NCI-H2171 treated with DMSO at 0.1 percent for 48 hours (cell line): ENCODE measurements around the gene MAGEH1.
"Not testable (repeated sequence)": the region's sequence is repeated elsewhere in the genome, so short reads cannot be mapped to it uniquely, and the experiment has no call there.

Source experiments
- DNase-seq: peaks from one replicate; lab custom pipeline; 2025; lab: John Stamatoyannopoulos, UW

The MAGEH1 gene, protein sequence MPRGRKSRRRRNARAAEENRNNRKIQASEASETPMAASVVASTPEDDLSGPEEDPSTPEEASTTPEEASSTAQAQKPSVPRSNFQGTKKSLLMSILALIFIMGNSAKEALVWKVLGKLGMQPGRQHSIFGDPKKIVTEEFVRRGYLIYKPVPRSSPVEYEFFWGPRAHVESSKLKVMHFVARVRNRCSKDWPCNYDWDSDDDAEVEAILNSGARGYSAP

DNA sequence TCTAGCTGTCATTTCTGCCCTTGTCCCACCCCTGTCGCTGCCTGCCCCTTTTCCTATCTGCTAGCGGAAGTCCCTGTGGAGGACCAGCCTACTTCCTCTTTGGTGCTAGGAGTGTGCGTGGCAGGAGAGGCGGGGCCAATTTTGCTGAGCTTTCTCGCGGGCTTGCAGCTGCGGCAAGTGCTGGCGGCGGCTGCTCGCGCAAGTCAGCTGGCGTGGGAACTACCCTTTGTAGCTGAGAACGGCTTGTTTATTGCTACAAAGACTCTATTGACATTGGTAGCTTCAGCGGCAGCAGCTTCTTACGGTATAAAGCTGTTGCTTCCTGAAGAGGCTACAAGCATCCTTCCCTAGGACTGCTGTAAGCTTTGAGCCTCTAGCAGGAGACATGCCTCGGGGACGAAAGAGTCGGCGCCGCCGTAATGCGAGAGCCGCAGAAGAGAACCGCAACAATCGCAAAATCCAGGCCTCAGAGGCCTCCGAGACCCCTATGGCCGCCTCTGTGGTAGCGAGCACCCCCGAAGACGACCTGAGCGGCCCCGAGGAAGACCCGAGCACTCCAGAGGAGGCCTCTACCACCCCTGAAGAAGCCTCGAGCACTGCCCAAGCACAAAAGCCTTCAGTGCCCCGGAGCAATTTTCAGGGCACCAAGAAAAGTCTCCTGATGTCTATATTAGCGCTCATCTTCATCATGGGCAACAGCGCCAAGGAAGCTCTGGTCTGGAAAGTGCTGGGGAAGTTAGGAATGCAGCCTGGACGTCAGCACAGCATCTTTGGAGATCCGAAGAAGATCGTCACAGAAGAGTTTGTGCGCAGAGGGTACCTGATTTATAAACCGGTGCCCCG is at the start of gene MAGEH1:
Gene MAGEH1, plus strand, starts transcription at position 138 of the 843 bp plus-strand sequence. Its CDS starts 248 bp downstream, at position 386.
- peak; percentile 70 for DNase-seq

DNA sequence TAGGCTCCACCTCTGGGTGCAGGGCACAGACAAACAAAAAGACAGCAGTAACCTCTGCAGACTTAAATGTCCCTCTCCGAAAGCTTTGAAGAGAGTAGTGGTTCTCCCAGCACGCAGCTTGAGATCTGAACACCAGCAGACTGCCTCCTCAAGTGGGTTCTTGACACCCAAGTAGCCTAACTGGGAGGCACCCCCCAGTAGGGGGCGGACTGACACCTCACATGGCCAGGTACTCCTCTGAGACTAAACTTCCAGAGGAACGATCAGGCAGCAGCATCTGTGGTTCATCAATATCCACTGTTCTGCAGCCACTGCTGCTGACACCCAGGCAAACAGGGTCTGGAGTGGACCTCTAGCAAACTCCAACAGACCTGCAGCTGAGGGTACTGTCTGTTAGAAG is 24.8 kb upstream of the MAGEH1 start:
- DNase-seq: not testable (repeated sequence)

DNA sequence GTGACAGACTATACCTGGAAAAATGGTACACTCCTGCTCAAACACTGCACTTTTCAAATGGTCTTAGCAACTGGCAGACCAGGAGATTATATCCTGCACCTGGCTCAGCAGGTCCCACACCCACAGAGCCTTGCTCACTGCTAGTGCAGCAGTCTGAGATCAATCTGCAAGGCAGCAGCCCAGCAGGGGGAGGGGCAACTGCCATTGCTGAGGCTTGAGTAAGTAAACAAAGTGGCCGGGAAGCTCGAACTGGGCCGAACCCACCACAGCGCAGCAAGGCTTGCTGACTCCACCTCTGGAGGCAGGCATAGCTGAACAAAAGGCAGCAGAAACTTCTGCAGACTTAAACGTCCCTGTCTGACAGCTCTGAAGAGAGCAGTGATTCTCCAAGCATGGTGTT is 8.5 kb upstream of the MAGEH1 start:
- DNase-seq: not testable (repeated sequence)

- no peak for DNase-seq
These were observed 1.7 kb upstream of the MAGEH1 start for GRCh38 chrX:55450259-55450658.

GRCh38 chrX:55451141-55451540 is 786 bp upstream of the MAGEH1 start:
- DNase-seq: no peak

GRCh38 chrX:55451626-55451989 is 319 bp upstream of the MAGEH1 start:
- no peak for DNase-seq

GRCh38 chrX:55452833-55453124 is 852 bp downstream of the MAGEH1 start:
- DNase-seq: no peak

- DNase-seq: not testable (repeated sequence)
These were observed 3.8 kb downstream of the MAGEH1 start for GRCh38 chrX:55455708-55456107.

DNA sequence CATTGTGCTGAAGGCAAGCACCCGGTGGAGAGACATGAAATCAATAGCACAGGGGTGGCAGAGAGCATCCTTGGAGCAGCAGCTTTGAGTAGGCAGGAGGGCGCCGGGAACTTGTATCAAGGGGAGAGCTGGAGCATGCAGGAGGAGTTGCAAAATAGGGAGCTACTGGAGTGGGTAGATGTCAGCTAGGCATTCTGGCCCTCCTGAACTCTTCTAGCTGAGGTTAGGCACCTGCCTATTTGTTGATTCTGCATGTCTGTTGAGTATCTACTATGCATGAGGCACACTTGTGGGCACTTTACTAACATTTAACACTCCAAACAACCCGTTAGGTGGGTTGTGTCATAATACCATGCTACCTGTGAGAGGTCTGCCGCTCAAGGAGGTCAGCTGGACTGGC is 7.5 kb downstream of the MAGEH1 start:
- not testable (repeated sequence) for DNase-seq

- not testable (repeated sequence) for DNase-seq
These were observed 8.0 kb downstream of the MAGEH1 start for GRCh38 chrX:55459926-55460325.

DNA sequence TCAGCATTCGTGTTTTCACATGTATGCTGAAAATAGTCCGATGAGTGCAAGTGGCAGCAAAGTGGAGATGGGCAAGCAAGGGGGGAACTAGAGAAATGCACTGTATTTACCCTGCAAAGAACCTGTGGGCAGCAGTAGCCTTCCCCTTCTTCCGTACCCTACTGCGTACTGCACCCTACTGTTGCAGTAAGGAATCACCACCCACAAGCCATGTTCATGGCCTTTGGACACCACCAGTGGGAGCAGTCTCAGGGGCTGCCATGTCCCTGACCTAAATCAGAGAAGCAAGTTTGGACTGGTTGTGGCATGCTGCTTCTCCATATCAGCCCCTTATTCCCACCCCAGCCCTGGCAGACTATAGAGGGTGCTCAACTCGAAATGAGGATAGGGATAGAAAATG is 12.1 kb downstream of the MAGEH1 start:
- not testable (repeated sequence) for DNase-seq

DNA sequence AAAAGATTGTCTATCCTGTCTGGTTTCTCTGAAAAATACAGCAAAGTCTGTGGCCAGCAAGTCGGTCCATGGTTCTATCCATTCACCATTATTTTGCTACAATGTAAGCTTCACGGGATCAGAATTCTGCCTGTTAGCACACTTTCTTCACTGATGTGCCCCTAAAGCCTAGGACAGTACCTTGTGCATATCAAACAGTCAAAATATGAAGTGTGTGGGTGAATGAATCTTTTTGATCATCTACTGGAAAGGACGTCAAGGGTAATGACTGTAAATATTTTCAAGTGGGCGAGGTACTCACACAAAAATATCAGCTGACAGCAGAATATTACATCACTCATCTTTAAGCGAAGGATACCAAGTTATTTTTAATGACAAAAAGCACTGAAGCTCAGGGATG is 13.2 kb downstream of the MAGEH1 start:
- not testable (repeated sequence) for DNase-seq

- not testable (repeated sequence) for DNase-seq
These were observed 13.9 kb downstream of the MAGEH1 start for GRCh38 chrX:55465791-55466190.

GRCh38 chrX:55479956-55480355 is 28.0 kb downstream of the MAGEH1 start:
- not testable (repeated sequence) for DNase-seq

- DNase-seq: no peak
These were observed 28.6 kb downstream of the MAGEH1 start for GRCh38 chrX:55480390-55481062.

- DNase-seq: no peak
These were observed 33.0 kb downstream of the MAGEH1 start for GRCh38 chrX:55484948-55485347.

DNA sequence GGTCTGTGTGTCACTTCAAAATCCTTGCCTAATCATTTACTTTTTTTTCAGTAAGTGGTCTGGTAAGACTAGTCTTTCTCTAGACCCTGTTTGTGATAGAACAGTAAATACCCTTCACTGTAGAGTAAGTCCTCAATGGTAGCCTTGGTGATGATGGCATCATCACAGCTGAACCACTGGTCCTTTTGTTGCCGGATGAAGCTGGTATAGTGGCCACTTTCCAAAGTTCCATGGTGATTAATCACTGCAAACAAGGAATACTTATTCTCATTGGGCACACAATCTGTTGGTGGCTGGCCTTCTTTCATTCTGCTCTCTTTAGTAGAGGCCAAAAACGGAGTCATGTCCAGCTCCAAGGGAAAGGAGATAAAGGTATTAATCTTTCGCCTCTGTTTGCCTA is 34.8 kb downstream of the MAGEH1 start:
- DNase-seq: no peak

- DNase-seq: no peak
These were observed 35.2 kb downstream of the MAGEH1 start for GRCh38 chrX:55487143-55487542.

DNA sequence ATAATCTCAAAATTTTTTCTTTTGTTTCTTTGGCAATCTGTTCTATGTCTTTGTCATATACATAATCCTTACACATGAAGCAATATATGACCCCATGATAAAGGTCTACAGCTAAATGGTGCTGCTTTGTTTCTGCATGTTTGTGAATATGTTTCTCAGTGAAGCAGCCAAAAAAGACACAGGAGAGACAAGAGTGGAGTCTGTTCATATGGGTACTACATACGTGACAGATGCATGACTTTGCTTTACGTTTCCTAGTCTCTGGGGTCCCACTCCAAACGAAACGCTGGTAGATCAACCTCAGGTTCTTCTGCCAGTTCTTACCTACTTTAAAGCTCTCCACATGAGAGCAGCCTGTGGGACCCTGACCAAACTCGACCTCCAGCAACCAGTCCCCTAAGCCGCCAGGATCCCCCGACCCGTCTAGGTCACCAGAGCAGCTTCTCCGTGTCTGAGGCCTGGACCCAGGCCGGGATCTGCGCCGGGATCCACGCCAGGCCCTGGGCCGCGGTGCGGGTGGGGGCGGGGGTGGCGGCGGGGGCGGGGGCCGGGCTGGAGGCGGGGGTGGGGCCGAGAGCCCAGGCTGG is 36.2 kb downstream of the MAGEH1 start:
- DNase-seq: no peak

DNA sequence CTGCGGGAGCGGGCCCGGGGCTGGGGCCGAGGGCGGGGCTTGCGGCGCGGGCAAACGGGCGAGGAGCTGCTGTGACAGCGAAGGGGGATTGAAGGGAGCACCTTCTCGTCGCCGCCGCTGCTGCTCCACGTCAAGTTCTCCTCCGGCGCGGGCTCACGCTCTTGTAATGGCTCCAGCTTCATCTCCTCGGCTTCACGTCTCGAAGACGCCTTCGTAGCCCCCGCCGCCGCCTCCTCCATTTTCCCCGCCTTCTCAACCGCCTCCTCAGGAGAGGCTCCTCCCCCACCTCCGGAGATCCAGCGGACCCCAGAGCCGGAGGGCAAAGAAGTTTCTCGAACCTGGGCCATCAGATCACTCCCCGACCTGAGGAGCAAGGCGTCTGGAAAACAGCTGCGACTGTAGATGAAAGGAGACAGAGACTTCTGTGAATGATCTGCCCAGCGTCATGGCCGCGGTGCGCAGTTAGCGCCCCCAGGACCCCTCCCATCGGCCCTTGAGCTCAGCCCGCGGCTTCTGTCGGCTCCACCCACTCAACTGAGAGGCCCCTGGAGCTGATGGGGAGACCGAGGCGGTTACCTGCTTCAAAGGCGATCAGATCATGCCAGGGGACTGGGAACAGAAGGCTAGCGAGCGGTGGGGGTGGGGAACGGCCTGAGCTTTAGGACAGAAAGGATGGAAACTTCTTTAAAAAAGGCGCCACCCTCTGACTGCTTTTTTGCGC is 36.8 kb downstream of the MAGEH1 start:
- peak; percentile 46 for DNase-seq

DNA sequence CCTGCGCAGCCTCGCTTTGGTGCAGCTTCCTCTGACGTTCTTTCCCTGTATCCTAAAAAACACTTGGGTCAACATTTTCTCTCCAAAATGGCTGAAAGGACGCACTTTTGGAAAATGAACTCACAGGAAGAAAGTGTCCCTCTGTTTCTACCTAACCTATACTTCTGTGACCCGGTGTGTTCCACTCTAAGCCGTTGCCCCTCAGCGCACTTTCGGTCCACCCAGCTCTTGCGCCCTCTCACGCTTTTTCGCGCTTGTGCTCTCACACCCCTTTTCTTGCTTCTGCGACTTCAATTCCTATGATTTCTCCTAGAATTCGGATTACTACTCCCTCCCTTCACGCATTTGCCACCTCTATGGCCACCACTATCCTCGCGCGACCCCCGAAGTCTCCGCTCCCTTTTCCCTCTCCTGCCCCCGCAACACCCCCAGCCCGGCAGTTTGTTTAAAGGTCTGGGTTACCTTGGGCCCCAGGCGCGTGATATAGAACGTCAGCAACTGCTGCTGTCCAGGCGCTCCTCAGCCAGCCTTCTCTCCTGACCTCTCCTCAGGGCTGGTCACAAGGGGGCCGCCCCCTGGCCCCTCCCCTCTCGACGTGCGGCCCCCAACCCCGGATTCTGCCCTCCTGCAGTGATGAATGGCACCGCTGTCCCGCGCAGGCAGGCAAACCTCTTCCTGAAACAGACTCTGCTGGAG is 37.5 kb downstream of the MAGEH1 start, which contains the start of gene USP51:
Gene USP51, minus strand, starts transcription at position 535 of the 696 bp plus-strand sequence. CDS start 909 bp downstream, outside the sequence.
- no peak for DNase-seq
